GM12873 (cell line): ENCODE data around the gene MAP7.

Experiments used
- CTCF ChIP-seq: IDR thresholded peaks from 2 replicates; pipeline ENCODE4 v1.5.1; 2012; ENCODE audit warnings: low read depth, mild to moderate bottlenecking, moderate library complexity, low read length, control low read depth; ENCODE audit not compliant: insufficient read depth; ENCODE audit errors: missing control alignments

Gene MAP7

GRCh38 chr6:136591617-136592016 is 41.4 kb upstream of the MAP7 start:
- no peak for TF ChIP-seq CTCF

GRCh38 chr6:136587527-136587926 is 37.3 kb upstream of the MAP7 start:
- no peak for TF ChIP-seq CTCF

GRCh38 chr6:136586295-136586694 is 36.1 kb upstream of the MAP7 start:
- TF ChIP-seq CTCF: no peak

GRCh38 chr6:136582711-136583471 is 32.7 kb upstream of the MAP7 start:
- peak; percentile 36 for TF ChIP-seq CTCF

- TF ChIP-seq CTCF: no peak
These were observed 29.6 kb upstream of the MAP7 start for GRCh38 chr6:136579800-136580199.

GRCh38 chr6:136576821-136577220 is 26.6 kb upstream of the MAP7 start:
- TF ChIP-seq CTCF: no peak

- TF ChIP-seq CTCF: no peak
These were observed 21.3 kb upstream of the MAP7 start for GRCh38 chr6:136571496-136571895.
